HUES48 (cell line): ENCODE measurements around the gene WFDC8.

Experiments used
- H3K27ac ChIP-seq: one replicate; pipeline ENCODE4 v1.7.0; 2013; ENCODE audit warnings: low read depth, low read length, inconsistent platforms
- H3K27me3 ChIP-seq: 2 replicates; pipeline ENCODE4 v1.6.1; 2013; ENCODE audit warnings: mild to moderate bottlenecking, low read length; ENCODE audit not compliant: control insufficient read depth, insufficient read depth
- H3K36me3 ChIP-seq: 2 replicates; pipeline ENCODE4 v1.6.1; 2013; ENCODE audit warnings: low read length; ENCODE audit not compliant: control insufficient read depth, insufficient read depth
- H3K4me1 ChIP-seq: 2 replicates; pipeline ENCODE4 v1.6.1; 2013; ENCODE audit warnings: mild to moderate bottlenecking, low read length; ENCODE audit not compliant: control insufficient read depth, insufficient read depth
- H3K4me3 ChIP-seq: 2 replicates; pipeline ENCODE4 v1.5.1; 2013; ENCODE audit warnings: mild to moderate bottlenecking, low read depth, low read length
- H3K9ac ChIP-seq: 2 replicates; pipeline ENCODE4 v1.6.1; 2013; ENCODE audit warnings: mild to moderate bottlenecking, low read depth, low read length, moderate library complexity
- H3K9me3 ChIP-seq: 2 replicates; pipeline ENCODE4 v1.6.1; 2013; ENCODE audit warnings: low read length; ENCODE audit not compliant: control insufficient read depth, insufficient read depth

The WFDC8 gene

DNA sequence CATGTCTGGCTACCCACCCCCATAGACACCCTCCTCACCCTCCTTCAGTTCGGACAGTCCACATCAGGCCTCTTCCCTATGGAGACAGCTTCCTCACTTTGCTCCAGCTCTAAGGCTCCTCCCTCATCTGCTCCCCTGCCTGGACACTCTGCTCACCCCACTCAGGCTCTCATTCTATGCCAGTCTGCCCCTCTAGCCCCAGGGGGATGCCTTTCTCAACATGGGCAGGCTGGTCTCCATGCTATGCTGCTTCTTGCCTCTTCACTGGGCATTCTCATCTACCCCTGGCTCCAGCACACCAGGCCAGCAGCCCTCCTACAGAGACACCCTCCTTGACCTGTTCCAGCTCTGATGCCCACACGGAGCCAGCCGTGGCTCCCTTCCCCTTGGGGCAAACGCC lies at the start of gene WFDC8:
TSS of gene WFDC8 (minus strand) at position 101 of the 400 bp plus-strand sequence. CDS start at position 64, 37 bp downstream.
- H3K36me3 ChIP-seq, result no peaks in the 10 kb centered on the region
- peaks cover 23% of the 10 kb centered on the region for H3K4me1 ChIP-seq
- H3K9me3 ChIP-seq, result no peaks in the 10 kb centered on the region
- H3K4me3 ChIP-seq, result no peak within 1 kb of the TSS
- no peak within 1 kb of the TSS for H3K9ac ChIP-seq
- H3K27me3 ChIP-seq, result no peaks in the 10 kb centered on the region
- peak within 1 kb of the TSS; percentile 46 for H3K27ac ChIP-seq

DNA sequence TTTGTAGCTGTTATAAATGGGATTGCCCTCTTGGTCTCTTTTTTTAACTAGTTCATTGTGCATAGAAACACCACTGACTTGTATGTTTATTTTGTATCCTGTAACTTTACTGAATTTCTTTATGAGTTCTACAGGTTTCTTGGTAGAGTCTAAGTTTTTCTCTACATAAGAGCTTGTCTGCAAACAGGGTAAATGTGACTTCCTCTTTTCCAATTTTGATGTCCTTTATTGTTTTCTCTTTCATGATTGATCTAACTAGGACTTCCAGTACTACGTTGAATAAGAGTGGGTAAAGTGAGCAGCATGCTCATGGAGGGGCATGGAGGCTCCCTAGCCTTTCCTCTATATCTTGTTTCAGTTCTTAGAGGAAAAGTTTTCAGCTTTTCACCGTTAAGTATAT lies 47.5 kb upstream of the WFDC8 start:
- H3K4me1 ChIP-seq, result no peaks in the 10 kb centered on the region
- H3K36me3 ChIP-seq, result no peaks in the 10 kb centered on the region
- H3K27me3 ChIP-seq, result no peaks in the 10 kb centered on the region
- H3K4me3 ChIP-seq, result no peak overlapping the region
- no peaks in the 10 kb centered on the region for H3K9me3 ChIP-seq
- no peak overlapping the region for H3K27ac ChIP-seq
- H3K9ac ChIP-seq, result no peak overlapping the region

GRCh38 chr20:45621593-45621992 lies 42.5 kb upstream of the WFDC8 start:
- Histone ChIP-seq H3K9me3 (no peaks in the 10 kb centered on the region), H3K4me1 (no peaks in the 10 kb centered on the region), H3K4me3 (no peak overlapping the region), H3K27ac (no peak overlapping the region), H3K36me3 (no peaks in the 10 kb centered on the region), H3K27me3 (no peaks in the 10 kb centered on the region), H3K9ac (no peak overlapping the region)

- Histone ChIP-seq H3K27ac (no peak overlapping the region), H3K4me1 (no peaks in the 10 kb centered on the region), H3K27me3 (no peaks in the 10 kb centered on the region), H3K9ac (no peak overlapping the region), H3K9me3 (no peaks in the 10 kb centered on the region), H3K4me3 (no peak overlapping the region), H3K36me3 (no peaks in the 10 kb centered on the region)
Measured at GRCh38 chr20:45617591-45617990, 38.5 kb upstream of the WFDC8 start.

GRCh38 chr20:45612314-45612713 lies 33.2 kb upstream of the WFDC8 start:
- Histone ChIP-seq H3K27me3 (no peaks in the 10 kb centered on the region), H3K27ac (no peak overlapping the region), H3K36me3 (no peaks in the 10 kb centered on the region), H3K4me3 (no peak overlapping the region), H3K9me3 (no peaks in the 10 kb centered on the region), H3K9ac (no peak overlapping the region), H3K4me1 (no peaks in the 10 kb centered on the region)

- no peaks in the 10 kb centered on the region for H3K4me1 ChIP-seq
- H3K27ac ChIP-seq, result no peak overlapping the region
- no peaks in the 10 kb centered on the region for H3K36me3 ChIP-seq
- no peak overlapping the region for H3K9ac ChIP-seq
- H3K9me3 ChIP-seq, result no peaks in the 10 kb centered on the region
- H3K27me3 ChIP-seq, result no peaks in the 10 kb centered on the region
- no peak overlapping the region for H3K4me3 ChIP-seq
Measured at GRCh38 chr20:45611054-45611453, 32.0 kb upstream of the WFDC8 start.

GRCh38 chr20:45607810-45608209 lies 28.7 kb upstream of the WFDC8 start:
- no peak overlapping the region for H3K4me3 ChIP-seq
- H3K27me3 ChIP-seq, result no peaks in the 10 kb centered on the region
- H3K36me3 ChIP-seq, result no peaks in the 10 kb centered on the region
- H3K9me3 ChIP-seq, result no peaks in the 10 kb centered on the region; the same call in 1 of the 2 replicates
- H3K4me1 ChIP-seq, result no peaks in the 10 kb centered on the region
- no peak overlapping the region for H3K27ac ChIP-seq
- H3K9ac ChIP-seq, result no peak overlapping the region

GRCh38 chr20:45595235-45595634 lies 16.2 kb upstream of the WFDC8 start:
- Histone ChIP-seq H3K27ac (no peak overlapping the region), H3K4me1 (no peaks in the 10 kb centered on the region), H3K4me3 (no peak overlapping the region), H3K36me3 (no peaks in the 10 kb centered on the region), H3K9ac (no peak overlapping the region), H3K9me3 (no peaks in the 10 kb centered on the region), H3K27me3 (no peaks in the 10 kb centered on the region)

DNA sequence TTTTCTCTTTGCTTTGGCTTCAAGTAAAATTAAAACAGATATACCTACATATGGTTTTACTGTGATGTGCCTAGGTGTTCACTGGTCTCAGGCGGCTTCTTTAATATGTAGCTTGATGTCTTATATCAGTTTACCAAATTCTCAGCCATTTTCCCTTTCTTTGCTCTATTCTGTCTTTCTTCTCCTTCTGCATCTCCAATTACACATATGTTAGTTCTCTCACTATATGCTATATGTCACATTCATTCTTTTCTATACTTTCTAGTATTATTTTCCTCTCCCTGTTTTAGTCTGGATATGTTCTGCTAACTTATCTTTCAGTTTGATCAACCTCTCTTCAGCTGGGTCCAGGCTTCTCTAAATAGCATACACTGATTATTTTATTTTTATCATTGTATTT lies 14.4 kb upstream of the WFDC8 start:
- no peak overlapping the region for H3K27ac ChIP-seq
- no peak overlapping the region for H3K9ac ChIP-seq
- H3K4me1 ChIP-seq, result no peaks in the 10 kb centered on the region
- no peaks in the 10 kb centered on the region for H3K9me3 ChIP-seq
- H3K27me3 ChIP-seq, result no peaks in the 10 kb centered on the region
- H3K4me3 ChIP-seq, result no peak overlapping the region
- no peaks in the 10 kb centered on the region for H3K36me3 ChIP-seq

GRCh38 chr20:45592574-45593189 lies 13.6 kb upstream of the WFDC8 start:
- no peaks in the 10 kb centered on the region for H3K9me3 ChIP-seq
- H3K27ac ChIP-seq, result no peak overlapping the region
- H3K9ac ChIP-seq, result no peak overlapping the region
- H3K27me3 ChIP-seq, result no peaks in the 10 kb centered on the region
- H3K36me3 ChIP-seq, result no peaks in the 10 kb centered on the region
- no peaks in the 10 kb centered on the region for H3K4me1 ChIP-seq
- H3K4me3 ChIP-seq, result no peak overlapping the region

GRCh38 chr20:45589725-45590124 lies 10.6 kb upstream of the WFDC8 start:
- Histone ChIP-seq H3K4me1 (no peaks in the 10 kb centered on the region), H3K9ac (no peak overlapping the region), H3K36me3 (no peaks in the 10 kb centered on the region), H3K9me3 (no peaks in the 10 kb centered on the region), H3K4me3 (no peak overlapping the region), H3K27me3 (no peaks in the 10 kb centered on the region), H3K27ac (no peak overlapping the region)
